Measurements from ENCODE around the gene CHN2. TPM values are rescaled to one million over a fixed set of nuclear protein-coding genes. Genes with fewer than 3 reads are reported as not detected.

The CHN2 gene
- total RNA-seq, 1 experiment from 2014 or later = 3.6 TPM

- no peak for DNase-seq (ENCODE audit: extremely low read depth, low read depth)
Observed at GRCh38 chr7:29480934-29481651, 286.5 kb downstream of the CHN2 start.

- DNase-seq (ENCODE audit: extremely low read depth, low read depth) = no peak
Observed at GRCh38 chr7:29482056-29482455, 287.5 kb downstream of the CHN2 start.

- DNase-seq (ENCODE audit: extremely low read depth, low read depth) = no peak
Observed at GRCh38 chr7:29483219-29484104, 288.9 kb downstream of the CHN2 start.

- DNase-seq (ENCODE audit: extremely low read depth, low read depth) = no peak
Observed at GRCh38 chr7:29484280-29484679, 289.7 kb downstream of the CHN2 start.

GRCh38 chr7:29485339-29486190 lies 291.0 kb downstream of the CHN2 start:
- no peak for DNase-seq (ENCODE audit: extremely low read depth, low read depth)

GRCh38 chr7:29486191-29486700 lies 291.7 kb downstream of the CHN2 start:
- no peak for DNase-seq (ENCODE audit: extremely low read depth, low read depth)

- no peak for DNase-seq (ENCODE audit: extremely low read depth, low read depth)
Observed at GRCh38 chr7:29487424-29487823, 292.8 kb downstream of the CHN2 start.

- DNase-seq (ENCODE audit: extremely low read depth, low read depth) = no peak
Observed at GRCh38 chr7:29488203-29488970, 293.8 kb downstream of the CHN2 start.

GRCh38 chr7:29488977-29489376 lies 294.4 kb downstream of the CHN2 start:
- peak; percentile 26 for DNase-seq (ENCODE audit: extremely low read depth, low read depth)

GRCh38 chr7:29490094-29490607 lies 295.6 kb downstream of the CHN2 start:
- no peak for DNase-seq (ENCODE audit: extremely low read depth, low read depth)

GRCh38 chr7:29494350-29494749 lies 299.8 kb downstream of the CHN2 start:
- no peak for DNase-seq (ENCODE audit: extremely low read depth, low read depth)

- DNase-seq (ENCODE audit: extremely low read depth, low read depth) = no peak
Observed at GRCh38 chr7:29495653-29496052, 301.1 kb downstream of the CHN2 start.

GRCh38 chr7:29496355-29497020 lies 301.9 kb downstream of the CHN2 start:
- no peak for DNase-seq (ENCODE audit: extremely low read depth, low read depth)

- no peak for DNase-seq (ENCODE audit: extremely low read depth, low read depth)
Observed at GRCh38 chr7:29499932-29500331, 305.4 kb downstream of the CHN2 start.

GRCh38 chr7:29500719-29501118 lies 306.1 kb downstream of the CHN2 start:
- DNase-seq (ENCODE audit: extremely low read depth, low read depth) = no peak

- DNase-seq (ENCODE audit: extremely low read depth, low read depth) = no peak
Observed at GRCh38 chr7:29502133-29502532, 307.6 kb downstream of the CHN2 start.

GRCh38 chr7:29505931-29506330 lies 311.4 kb downstream of the CHN2 start:
- DNase-seq (ENCODE audit: extremely low read depth, low read depth) = no peak

GRCh38 chr7:29508608-29509007 lies 314.0 kb downstream of the CHN2 start:
- no peak for DNase-seq (ENCODE audit: extremely low read depth, low read depth)

- no peak for DNase-seq (ENCODE audit: extremely low read depth, low read depth)
Observed at GRCh38 chr7:29510028-29510427, 315.5 kb downstream of the CHN2 start.

Data from NCI-H460 (cell line).